ENCODE measurements around the gene IYD. TPM values are rescaled to one million over a fixed set of nuclear protein-coding genes. Genes with fewer than 3 reads are reported as not detected.

Gene IYD, protein sequence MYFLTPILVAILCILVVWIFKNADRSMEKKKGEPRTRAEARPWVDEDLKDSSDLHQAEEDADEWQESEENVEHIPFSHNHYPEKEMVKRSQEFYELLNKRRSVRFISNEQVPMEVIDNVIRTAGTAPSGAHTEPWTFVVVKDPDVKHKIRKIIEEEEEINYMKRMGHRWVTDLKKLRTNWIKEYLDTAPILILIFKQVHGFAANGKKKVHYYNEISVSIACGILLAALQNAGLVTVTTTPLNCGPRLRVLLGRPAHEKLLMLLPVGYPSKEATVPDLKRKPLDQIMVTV
- total RNA-seq, result not detected

DNA sequence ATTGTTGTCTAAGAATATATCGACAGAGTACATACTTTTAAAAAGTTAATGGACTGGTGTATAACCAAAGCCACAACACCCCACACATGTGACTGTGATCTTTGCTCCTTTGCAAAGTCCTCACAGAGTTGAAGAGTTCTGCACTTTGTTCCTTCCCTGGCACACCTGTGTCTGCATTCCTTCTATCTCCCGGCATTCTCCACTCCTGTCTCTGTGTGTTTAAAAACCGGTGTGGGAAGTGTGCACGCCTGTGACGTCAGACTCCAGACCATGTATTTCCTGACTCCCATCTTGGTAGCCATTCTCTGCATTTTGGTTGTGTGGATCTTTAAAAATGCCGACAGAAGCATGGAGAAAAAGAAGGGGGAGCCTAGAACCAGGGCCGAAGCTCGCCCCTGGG is at the start of gene IYD:
Gene IYD (plus strand): TSS at position 251 of the 400 bp plus-strand sequence. CDS start 20 bp downstream, at position 271.
- Mint-ChIP-seq H3K36me3 (no peaks in the 10 kb centered on the region), H3K27ac (no peak within 1 kb of the TSS), H3K4me1 (ENCODE audit: low read depth in 2 of 2) (no peaks in the 10 kb centered on the region), H3K9me3 (no peaks in the 10 kb centered on the region), H3K4me3 (no peak within 1 kb of the TSS), H3K27me3 (peaks cover 8 to 10% of the 10 kb centered on the region in 2 donors)
- no peak for DNase-seq (ENCODE audit: low spot score)
- ATAC-seq, result no peak

DNA sequence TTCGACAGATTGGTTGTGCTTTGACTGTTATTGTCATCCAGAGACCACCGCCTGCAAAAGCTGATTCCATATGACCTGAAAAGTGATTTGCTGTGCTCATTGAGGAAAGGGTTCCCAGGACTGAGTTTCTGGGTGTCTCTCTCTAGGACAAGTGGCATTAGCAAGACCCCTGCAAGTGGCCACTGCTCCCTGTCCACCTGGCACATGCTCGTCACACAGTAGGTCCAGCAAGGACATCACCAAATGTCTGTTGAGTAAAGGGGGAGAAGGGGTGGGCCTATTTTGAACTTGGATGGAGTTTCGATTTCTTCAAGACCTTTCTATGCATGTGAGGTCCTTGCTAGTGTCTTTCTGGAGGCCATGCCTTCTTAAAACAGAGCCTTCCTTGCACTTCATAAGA is 48.9 kb upstream of the IYD start:
- H3K9me3 Mint-ChIP-seq, result no peaks in the 10 kb centered on the region
- no peak overlapping the region for H3K4me3 Mint-ChIP-seq
- H3K4me1 Mint-ChIP-seq (ENCODE audit: low read depth in 2 of 2), result no peaks in the 10 kb centered on the region
- H3K27me3 Mint-ChIP-seq, result peaks cover 8 to 15% of the 10 kb centered on the region in 2 donors
- no peaks in the 10 kb centered on the region for H3K36me3 Mint-ChIP-seq
- ATAC-seq (no peak), DNase-seq (ENCODE audit: low spot score) (no peak)
- H3K27ac Mint-ChIP-seq, result no peak overlapping the region

DNA sequence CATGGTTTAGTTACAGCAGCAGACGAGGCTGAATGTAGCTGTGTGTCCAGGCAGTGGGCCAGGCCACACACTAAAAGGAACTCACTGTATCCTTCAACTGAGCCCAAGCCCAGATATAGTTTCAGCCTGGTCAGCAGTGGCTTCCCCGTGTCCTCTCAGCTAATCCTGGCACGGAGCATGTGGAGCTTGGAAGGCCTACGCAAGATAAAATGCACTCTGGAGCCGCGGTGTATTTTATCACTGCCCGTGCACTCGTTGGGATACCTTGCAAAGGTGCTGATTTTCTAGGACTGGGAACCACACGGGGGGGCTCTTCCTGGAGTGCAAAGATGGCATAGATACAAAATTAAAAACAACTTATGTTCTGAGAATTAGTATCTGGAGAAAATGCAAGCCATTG is 48.4 kb upstream of the IYD start:
- Mint-ChIP-seq H3K27ac (no peak overlapping the region), H3K9me3 (no peaks in the 10 kb centered on the region), H3K36me3 (no peaks in the 10 kb centered on the region), H3K27me3 (peaks cover 11 to 15% of the 10 kb centered on the region in 2 donors), H3K4me3 (no peak overlapping the region), H3K4me1 (ENCODE audit: low read depth in 2 of 2) (no peaks in the 10 kb centered on the region)
- ATAC-seq (no peak), DNase-seq (ENCODE audit: low spot score) (no peak)

DNA sequence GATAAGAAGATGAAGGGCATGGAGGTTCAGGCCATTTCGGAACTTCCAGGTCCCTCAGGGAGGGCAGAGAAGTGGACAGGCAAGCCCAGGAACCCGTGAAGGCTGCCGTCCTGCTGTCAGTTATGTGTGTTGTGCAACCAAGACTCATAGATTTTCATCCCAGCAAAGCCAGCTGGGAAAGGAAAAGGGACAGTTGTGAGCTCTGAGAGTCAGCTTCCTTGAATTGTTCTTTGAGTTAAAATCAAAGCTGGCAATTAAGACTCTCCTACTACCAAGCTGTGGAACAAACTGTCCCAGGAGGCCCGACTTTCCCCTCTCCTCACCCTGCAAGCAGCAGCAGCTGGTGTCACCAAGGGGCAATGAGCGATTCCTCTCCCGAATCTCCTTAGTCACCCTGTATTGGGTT is 46.3 kb upstream of the IYD start:
- H3K4me1 Mint-ChIP-seq (ENCODE audit: low read depth in 2 of 2), result no peaks in the 10 kb centered on the region
- DNase-seq (ENCODE audit: low spot score), result no peak
- ATAC-seq, result no peak
- no peak overlapping the region for H3K27ac Mint-ChIP-seq
- H3K36me3 Mint-ChIP-seq, result no peaks in the 10 kb centered on the region
- no peaks in the 10 kb centered on the region for H3K9me3 Mint-ChIP-seq
- peaks cover 9 to 15% of the 10 kb centered on the region in 2 donors for H3K27me3 Mint-ChIP-seq
- no peak overlapping the region for H3K4me3 Mint-ChIP-seq

DNA sequence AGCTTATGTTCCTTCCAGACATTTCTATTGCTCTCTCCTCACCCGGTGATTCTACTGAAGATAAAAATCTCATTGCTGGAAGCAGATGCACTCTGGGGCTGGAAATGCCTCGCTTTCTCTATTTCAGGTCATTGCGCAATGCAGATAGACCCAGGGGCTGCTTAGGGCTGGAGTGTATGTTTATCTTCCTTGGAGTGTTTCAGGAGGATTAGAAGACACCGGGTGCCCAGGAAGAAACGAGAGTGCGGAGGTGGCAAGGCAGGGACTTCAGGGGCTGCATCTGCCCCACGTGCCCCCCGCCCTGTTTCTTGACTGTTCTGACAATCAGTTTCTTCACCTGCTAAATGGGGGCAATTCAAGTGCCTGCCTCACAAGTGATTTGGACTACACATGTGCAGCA is 45.6 kb upstream of the IYD start:
- no peaks in the 10 kb centered on the region for H3K36me3 Mint-ChIP-seq
- no peak for ATAC-seq
- no peak overlapping the region for H3K27ac Mint-ChIP-seq
- no peak for DNase-seq (ENCODE audit: low spot score)
- no peaks in the 10 kb centered on the region for H3K9me3 Mint-ChIP-seq
- H3K27me3 Mint-ChIP-seq, result peaks cover 9 to 15% of the 10 kb centered on the region in 2 donors
- no peaks in the 10 kb centered on the region for H3K4me1 Mint-ChIP-seq (ENCODE audit: low read depth in 2 of 2)
- no peak overlapping the region for H3K4me3 Mint-ChIP-seq

DNA sequence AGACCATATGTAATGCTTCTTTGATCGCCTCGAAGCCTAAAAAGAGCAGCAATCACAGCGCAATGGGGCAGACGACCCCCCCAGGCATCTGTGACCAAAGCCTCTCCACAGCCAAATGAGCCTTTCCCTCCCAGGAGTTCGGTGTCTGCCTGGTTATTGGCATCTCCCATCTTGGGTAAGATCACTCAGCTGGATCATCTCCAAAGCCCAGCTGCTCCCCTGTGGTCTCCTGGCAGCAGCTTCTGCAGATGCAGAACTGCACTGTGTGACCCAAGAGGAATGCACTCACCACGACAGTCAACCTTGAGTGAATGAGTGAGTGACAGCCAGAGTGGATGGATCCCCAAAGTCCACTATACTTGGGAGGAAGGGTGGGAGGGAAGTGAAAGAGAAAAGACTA is 44.8 kb upstream of the IYD start:
- H3K27me3 Mint-ChIP-seq, result peaks cover 9 to 15% of the 10 kb centered on the region in 2 donors
- no peak overlapping the region for H3K27ac Mint-ChIP-seq

DNA sequence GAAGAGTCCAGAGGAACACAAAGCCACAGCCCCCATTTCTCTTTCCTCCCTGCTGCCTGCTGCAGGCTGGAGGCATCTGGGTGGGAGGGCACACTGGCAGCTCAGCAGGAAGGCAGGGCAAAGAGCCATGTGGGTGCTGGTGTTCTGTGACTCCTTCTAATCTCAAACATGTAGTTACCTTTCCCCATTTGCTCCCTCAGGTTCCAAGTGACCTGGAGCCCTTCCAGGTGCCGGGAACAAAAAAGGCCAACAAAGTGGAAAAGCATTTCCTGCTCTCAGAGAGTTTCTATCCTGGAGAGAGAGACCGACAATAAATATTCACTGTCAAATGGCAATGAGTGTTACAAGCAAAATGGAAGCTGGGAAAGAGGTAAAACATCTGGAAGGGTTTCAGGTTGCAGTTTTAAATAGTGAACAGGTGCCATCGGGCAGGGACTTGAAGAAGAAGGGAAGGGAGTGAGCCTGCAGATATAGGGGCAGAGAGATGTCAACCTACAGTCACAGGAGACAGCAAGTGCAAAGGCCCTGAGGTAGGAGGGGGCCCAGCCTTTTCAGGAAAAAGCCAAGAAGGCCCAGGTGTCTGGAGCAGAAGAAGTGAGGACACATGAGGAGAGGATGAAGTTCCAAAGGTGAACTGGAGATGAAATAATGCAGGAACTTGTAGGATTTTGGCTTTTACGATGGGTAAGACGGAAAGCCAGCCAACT is 43.6 kb upstream of the IYD start:
- no peaks in the 10 kb centered on the region for H3K36me3 Mint-ChIP-seq
- H3K27ac Mint-ChIP-seq, result no peak overlapping the region
- H3K27me3 Mint-ChIP-seq, result peaks cover 9 to 15% of the 10 kb centered on the region in 2 donors
- H3K4me3 Mint-ChIP-seq, result no peak overlapping the region
- no peaks in the 10 kb centered on the region for H3K9me3 Mint-ChIP-seq
- ATAC-seq (no peak), DNase-seq (ENCODE audit: low spot score) (no peak)
- no peaks in the 10 kb centered on the region for H3K4me1 Mint-ChIP-seq (ENCODE audit: low read depth in 2 of 2)

More for the DNA sequence above, 44.8 kb upstream of the IYD start:
- ATAC-seq (no peak), DNase-seq (ENCODE audit: low spot score) (no peak)
- H3K9me3 Mint-ChIP-seq, result no peaks in the 10 kb centered on the region
- no peak overlapping the region for H3K4me3 Mint-ChIP-seq
- no peaks in the 10 kb centered on the region for H3K4me1 Mint-ChIP-seq (ENCODE audit: low read depth in 2 of 2)
- H3K36me3 Mint-ChIP-seq, result no peaks in the 10 kb centered on the region

DNA sequence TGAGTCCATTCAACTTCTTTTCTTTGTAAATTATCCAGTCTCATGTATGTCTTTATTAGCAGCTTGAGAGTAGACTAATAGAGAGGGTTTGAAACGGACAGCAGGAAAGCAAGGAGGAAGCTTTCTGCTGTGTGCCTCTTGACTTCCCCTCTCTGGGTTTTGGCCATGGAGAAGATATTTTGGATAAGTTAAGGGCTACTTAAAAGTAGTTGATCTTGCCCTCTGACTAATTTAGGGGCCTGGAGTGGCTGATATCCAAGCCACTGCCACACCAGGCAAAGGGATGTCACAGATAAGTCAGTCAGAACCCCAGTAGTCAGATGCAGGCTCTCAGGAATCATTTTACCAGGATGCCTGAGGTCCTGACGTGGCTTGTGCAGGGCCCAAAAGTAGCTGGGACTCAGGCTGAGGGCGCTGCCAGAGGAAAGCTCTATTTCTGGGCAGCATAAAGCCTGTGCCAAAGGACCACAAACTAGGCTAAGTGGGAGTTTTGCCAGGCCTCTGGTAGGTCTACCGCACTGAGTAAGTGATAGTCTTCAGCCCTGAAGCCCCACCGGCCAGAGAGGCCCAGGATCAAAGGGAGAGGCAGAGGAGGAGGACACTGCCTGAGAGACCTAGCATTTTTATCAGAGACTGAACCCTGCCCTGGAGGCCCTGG is 41.6 kb upstream of the IYD start:
- Mint-ChIP-seq H3K4me3 (no peak overlapping the region), H3K4me1 (ENCODE audit: low read depth in 2 of 2) (no peaks in the 10 kb centered on the region)

DNA sequence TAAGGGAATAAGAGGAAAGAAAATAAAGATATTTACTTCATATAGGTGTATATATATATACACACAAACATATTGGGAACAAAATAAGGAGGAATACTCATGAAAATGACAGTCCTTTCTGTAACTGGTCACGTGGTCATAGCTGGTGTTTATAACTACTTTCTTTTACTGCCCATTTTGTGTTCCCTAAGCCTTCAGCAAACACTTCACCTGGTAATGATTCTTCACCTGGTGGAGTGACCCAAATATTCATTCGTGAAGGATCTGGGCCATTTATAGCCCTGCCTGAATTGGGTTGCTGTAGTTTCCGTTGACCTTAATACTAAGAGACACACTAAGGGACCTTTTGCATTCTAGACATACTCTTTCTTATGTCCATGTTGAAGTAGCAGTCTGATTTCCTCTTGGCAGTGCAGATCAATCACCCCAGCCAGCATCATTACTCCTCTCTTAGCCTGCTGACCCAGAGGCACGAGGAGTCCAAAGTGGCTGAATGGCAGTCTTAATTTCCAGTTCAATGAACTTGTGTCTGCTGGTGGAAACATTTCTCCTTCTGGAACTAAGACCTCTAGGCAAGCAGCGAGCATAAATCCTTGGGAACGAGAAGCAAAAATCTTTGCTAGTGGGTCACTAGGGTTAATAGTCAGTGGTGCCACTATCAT is 39.9 kb upstream of the IYD start:
- Mint-ChIP-seq H3K9me3 (no peaks in the 10 kb centered on the region), H3K27ac (no peak overlapping the region)
- ATAC-seq, result no peak

More for the DNA sequence above, 41.6 kb upstream of the IYD start:
- Mint-ChIP-seq H3K27me3 (peaks cover 3 to 7% of the 10 kb centered on the region in 2 donors), H3K27ac (no peak overlapping the region), H3K36me3 (no peaks in the 10 kb centered on the region), H3K9me3 (no peaks in the 10 kb centered on the region)
- no peak for DNase-seq (ENCODE audit: low spot score)
- no peak for ATAC-seq

DNA sequence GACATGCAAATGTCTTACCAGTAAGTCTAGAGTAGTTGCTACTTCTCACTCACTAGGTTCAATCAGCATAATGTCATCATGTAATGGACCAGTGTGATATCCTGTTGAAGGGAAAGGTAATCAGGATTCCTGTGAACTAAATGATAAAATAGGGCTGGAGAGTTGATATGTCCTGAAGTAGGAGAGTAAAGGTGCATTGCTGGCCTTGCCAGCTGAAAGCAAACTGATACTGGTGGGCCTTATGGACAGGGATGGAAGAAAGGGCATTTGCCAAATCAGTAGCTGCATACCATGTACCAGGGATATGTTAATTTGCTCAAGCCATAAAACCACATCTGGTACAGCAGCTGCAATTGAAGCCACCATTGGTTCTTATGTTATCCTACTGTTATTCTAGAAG is 37.5 kb upstream of the IYD start:
- Mint-ChIP-seq H3K36me3 (no peaks in the 10 kb centered on the region), H3K27ac (no peak overlapping the region), H3K4me1 (ENCODE audit: low read depth in 2 of 2) (peaks cover 0 to 3% of the 10 kb centered on the region in 2 donors), H3K27me3 (peaks cover 7 to 25% of the 10 kb centered on the region in 2 donors), H3K9me3 (no peaks in the 10 kb centered on the region), H3K4me3 (no peak overlapping the region)
- no peak for DNase-seq (ENCODE audit: low spot score)
- no peak for ATAC-seq

More for the DNA sequence above, 39.9 kb upstream of the IYD start:
- Mint-ChIP-seq H3K36me3 (no peaks in the 10 kb centered on the region), H3K4me3 (no peak overlapping the region), H3K4me1 (ENCODE audit: low read depth in 2 of 2) (no peaks in the 10 kb centered on the region), H3K27me3 (peaks cover 7 to 10% of the 10 kb centered on the region in 2 donors)
- DNase-seq (ENCODE audit: low spot score), result no peak

DNA sequence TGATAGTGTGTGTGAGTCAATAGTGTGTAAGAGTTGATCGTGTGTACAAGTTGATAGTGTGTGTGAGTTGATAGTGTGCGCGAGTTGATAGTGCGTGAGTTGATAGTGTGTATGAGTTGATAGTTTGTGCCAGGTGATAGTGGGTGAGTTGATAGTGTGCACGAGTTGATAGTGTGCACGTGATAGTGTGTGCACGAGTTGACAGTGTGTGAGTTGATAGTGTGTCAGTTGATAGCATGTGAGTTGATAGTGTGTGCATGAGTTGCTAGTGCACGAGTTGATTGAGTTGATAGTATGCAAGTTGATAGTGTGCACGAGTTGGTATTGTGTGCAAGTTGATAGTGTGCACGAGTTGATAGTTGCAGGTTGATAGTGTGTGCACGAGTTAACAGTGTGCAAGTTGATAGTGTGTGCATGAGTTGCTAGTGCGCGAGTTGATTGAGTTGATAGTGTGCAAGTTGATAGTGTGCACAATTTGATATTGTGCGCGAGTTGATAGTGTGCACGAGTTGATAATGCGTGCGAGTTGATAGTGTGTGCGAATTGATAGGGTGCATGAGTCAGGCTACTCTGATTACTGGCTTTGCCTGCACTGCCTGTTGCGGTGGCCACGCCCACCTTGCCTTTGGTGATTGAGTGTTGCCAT is 35.8 kb upstream of the IYD start:
- ATAC-seq (no peak), DNase-seq (ENCODE audit: low spot score) (no peak)
- Mint-ChIP-seq H3K9me3 (no peaks in the 10 kb centered on the region), H3K36me3 (no peaks in the 10 kb centered on the region), H3K4me3 (no peak overlapping the region), H3K27me3 (peaks cover 11 to 33% of the 10 kb centered on the region in 2 donors), H3K27ac (no peak overlapping the region), H3K4me1 (ENCODE audit: low read depth in 2 of 2) (peaks cover 0 to 3% of the 10 kb centered on the region in 2 donors)

DNA sequence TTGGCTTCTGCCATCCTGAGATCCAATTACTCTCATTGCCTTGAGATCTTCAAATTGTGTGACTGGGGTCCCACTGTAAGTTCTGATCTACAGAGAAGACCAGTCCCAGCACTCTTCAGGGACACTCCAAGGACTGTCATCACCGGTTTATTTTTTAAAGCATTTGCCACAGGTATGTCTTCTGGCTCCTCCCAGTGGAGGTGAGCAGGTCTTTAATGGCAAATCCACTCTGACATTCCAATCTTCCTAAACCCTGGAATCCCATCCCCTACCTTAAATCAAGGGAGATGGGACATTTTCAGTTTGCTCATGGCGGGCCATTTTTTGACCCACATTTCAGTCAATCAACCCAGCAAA is 35.2 kb upstream of the IYD start:
- Mint-ChIP-seq H3K27me3 (peaks cover 11 to 33% of the 10 kb centered on the region in 2 donors), H3K9me3 (no peaks in the 10 kb centered on the region)

More for the DNA sequence above, 35.2 kb upstream of the IYD start:
- no peak overlapping the region for H3K4me3 Mint-ChIP-seq
- no peak overlapping the region for H3K27ac Mint-ChIP-seq
- H3K4me1 Mint-ChIP-seq (ENCODE audit: low read depth in 2 of 2), result peaks cover 0 to 3% of the 10 kb centered on the region in 2 donors
- no peaks in the 10 kb centered on the region for H3K36me3 Mint-ChIP-seq
- no peak for ATAC-seq
- DNase-seq (ENCODE audit: low spot score), result no peak

Data from natural killer cell treated with Interleukin-12 subunit alpha and Interleukin-12 subunit beta and Interleukin-15 and Interleukin-18, amount 100 ng/mL, for 72 hours (primary cell).